LNCaP clone FGC (cell line): ENCODE data around the gene MLXIPL.
A peak's percentile ranks its signal among the peaks of the same experiment; 100 is the strongest.

Experiments used
- DNase-seq: peaks from one replicate; pipeline ENCODE4 v3.0.0-alpha.2; 2011; ENCODE audit warnings: low read depth
- H3K4me3 ChIP-seq: 2 replicates; pipeline ENCODE4 v1.5.1; 2011; ENCODE audit warnings: mild to moderate bottlenecking, low read depth, low read length, control low read depth
- TF ChIP-seq, protein P1 (sequence below): IDR thresholded peaks from 2 replicates; pipeline ENCODE4 v1.5.1; 2012; ENCODE audit warnings: mild to moderate bottlenecking; ENCODE audit not compliant: control insufficient read depth, insufficient read depth; ENCODE audit errors: extremely low read depth

MLXIPL gene

DNA sequence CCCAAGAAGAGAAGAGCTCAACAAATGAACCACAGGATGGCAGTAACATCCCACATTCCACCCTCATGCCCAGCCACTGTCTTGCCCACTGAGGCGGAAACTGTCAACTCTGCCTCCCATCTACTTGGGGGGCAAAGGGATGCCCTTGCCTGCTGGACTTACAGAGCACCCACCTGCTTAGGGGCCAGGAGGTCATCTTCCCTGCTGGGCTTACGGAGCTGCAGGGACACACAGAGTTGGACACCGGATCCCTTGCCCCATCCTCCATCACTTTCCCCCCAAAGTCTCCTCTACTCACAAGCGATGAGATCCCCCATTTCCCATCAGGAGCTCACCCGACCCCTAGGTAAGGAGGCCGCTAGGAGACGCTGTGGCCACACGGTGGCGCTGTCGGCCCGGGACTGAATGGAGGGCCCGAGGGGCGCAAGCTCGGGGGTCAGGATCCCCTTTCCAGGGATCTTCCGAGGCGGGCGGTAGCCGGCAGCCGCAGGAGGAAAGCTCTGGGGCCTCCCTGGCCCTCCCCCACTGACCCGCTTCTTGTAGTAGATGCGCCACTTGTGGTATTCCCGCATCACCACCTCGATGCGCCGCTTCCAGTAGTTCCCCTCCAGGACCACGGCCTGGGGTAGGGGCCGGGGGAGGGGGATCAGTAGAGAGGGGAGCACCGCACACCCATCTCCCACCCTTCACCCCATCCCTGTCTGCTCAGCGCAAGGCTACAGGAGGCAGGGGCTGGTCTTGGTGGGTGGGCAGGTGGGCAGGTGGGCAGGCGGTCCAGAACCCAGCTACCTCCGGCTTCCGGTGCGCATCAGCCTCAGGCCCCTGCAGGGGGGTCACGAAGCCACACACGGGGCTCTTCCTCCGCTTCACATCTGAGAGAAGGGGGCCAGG lies 17.3 kb downstream of the MLXIPL start:
- no peak for DNase-seq
- H3K4me3 ChIP-seq = no peak overlapping the region
- TF ChIP-seq, protein P1, sequence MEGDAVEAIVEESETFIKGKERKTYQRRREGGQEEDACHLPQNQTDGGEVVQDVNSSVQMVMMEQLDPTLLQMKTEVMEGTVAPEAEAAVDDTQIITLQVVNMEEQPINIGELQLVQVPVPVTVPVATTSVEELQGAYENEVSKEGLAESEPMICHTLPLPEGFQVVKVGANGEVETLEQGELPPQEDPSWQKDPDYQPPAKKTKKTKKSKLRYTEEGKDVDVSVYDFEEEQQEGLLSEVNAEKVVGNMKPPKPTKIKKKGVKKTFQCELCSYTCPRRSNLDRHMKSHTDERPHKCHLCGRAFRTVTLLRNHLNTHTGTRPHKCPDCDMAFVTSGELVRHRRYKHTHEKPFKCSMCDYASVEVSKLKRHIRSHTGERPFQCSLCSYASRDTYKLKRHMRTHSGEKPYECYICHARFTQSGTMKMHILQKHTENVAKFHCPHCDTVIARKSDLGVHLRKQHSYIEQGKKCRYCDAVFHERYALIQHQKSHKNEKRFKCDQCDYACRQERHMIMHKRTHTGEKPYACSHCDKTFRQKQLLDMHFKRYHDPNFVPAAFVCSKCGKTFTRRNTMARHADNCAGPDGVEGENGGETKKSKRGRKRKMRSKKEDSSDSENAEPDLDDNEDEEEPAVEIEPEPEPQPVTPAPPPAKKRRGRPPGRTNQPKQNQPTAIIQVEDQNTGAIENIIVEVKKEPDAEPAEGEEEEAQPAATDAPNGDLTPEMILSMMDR = peak; percentile 90

- TF ChIP-seq, protein P1 = no peak
- no peak for DNase-seq
- H3K4me3 ChIP-seq = no peak overlapping the region
Measured at GRCh38 chr7:73605601-73606220, 18.6 kb downstream of the MLXIPL start.

- TF ChIP-seq, protein P1 = no peak
- no peak overlapping the region for H3K4me3 ChIP-seq
- no peak for DNase-seq
Measured at GRCh38 chr7:73602721-73603651, 21.3 kb downstream of the MLXIPL start.

DNA sequence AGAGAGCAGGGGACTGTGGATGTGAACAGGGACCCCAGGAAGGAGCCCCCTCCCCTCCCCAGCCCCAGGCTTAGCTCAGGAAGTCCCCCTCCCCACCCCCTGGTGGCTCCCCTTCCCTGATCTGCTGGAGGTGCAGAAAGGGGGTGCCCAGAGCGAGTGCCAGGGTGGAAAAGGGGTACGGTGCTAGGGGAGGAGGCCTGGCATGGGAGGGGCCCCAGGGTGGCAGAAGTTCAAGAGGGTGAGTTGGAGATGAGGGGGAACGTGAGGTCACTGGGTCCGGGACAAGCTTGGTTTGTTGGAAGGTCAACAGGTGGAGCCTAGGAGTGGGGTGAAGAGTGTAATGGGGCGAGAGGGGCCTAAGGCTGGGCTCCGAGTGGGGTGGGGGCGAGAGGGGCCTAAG lies 24.4 kb downstream of the MLXIPL start:
- TF ChIP-seq, protein P1 = no peak
- DNase-seq = no peak
- H3K4me3 ChIP-seq = no peak overlapping the region

GRCh38 chr7:73599151-73599882 lies 25.0 kb downstream of the MLXIPL start:
- TF ChIP-seq, protein P1 = no peak
- no peak for DNase-seq
- H3K4me3 ChIP-seq = no peak overlapping the region
